HG02970 (cell line): ENCODE data around the gene BOLL.
"Not testable (repeated sequence)": the region's sequence is repeated elsewhere in the genome, so short reads cannot be mapped to it uniquely, and the experiment has no call there.

Experiments used
- ATAC-seq: cut with Tn5 transposase; IDR thresholded peaks from one replicate; pipeline ENCODE4 v1.9.1; 2021; ENCODE audit warnings: mild to moderate bottlenecking, moderate library complexity, moderate number of reproducible peaks; ENCODE audit not compliant: unreplicated experiment, low FRiP score

Gene BOLL

GRCh38 chr2:197707316-197708213 is 77.6 kb downstream of the BOLL start:
- ATAC-seq, result no peak

- ATAC-seq, result no peak
These were observed 78.3 kb downstream of the BOLL start for GRCh38 chr2:197706839-197707207.

- no peak for ATAC-seq
These were observed 78.9 kb downstream of the BOLL start for GRCh38 chr2:197705912-197706838.

GRCh38 chr2:197705121-197705911 is 79.8 kb downstream of the BOLL start, which contains the start of gene MARS2:
TSS of gene MARS2 (plus strand) at chr2:197705369. CDS start at chr2:197705406, 37 bp downstream.
- ATAC-seq, result peak; percentile 92

- peak; percentile 32 for ATAC-seq
These were observed 80.5 kb downstream of the BOLL start for GRCh38 chr2:197704434-197705120.

GRCh38 chr2:197700960-197701359 is 84.2 kb downstream of the BOLL start:
- no peak for ATAC-seq

- not testable (repeated sequence) for ATAC-seq
These were observed 85.4 kb downstream of the BOLL start for GRCh38 chr2:197699724-197700123.

GRCh38 chr2:197696571-197696970 is 88.5 kb downstream of the BOLL start:
- not testable (repeated sequence) for ATAC-seq

- not testable (repeated sequence) for ATAC-seq
These were observed 89.1 kb downstream of the BOLL start for GRCh38 chr2:197695971-197696370.

GRCh38 chr2:197695206-197695605 is 89.9 kb downstream of the BOLL start:
- not testable (repeated sequence) for ATAC-seq

GRCh38 chr2:197677483-197677882 is 107.6 kb downstream of the BOLL start:
- no peak for ATAC-seq

GRCh38 chr2:197677056-197677455 is 108.1 kb downstream of the BOLL start:
- ATAC-seq, result no peak
